Ishikawa (cell line): ENCODE measurements around the gene TNFRSF1B.

Experiments used
- CEBPB ChIP-seq: IDR thresholded peaks from 2 replicates; pipeline ENCODE4 v1.6.1; 2012
- CREB1 ChIP-seq: IDR thresholded peaks from 2 replicates; pipeline ENCODE4 v1.6.1; 2012; ENCODE audit warnings: low read depth
- EGR1 ChIP-seq: IDR thresholded peaks from 2 replicates; pipeline ENCODE4 v1.6.1; 2012
- EP300 ChIP-seq: IDR thresholded peaks from 2 replicates; pipeline ENCODE4 v1.6.1; 2012; ENCODE audit warnings: borderline replicate concordance
- FOXM1 ChIP-seq: IDR thresholded peaks from 2 replicates; pipeline ENCODE4 v1.6.1; 2012; ENCODE audit warnings: low read depth, borderline replicate concordance
- MAX ChIP-seq: IDR thresholded peaks from 2 replicates; pipeline ENCODE4 v1.6.1; 2012
- NFIC ChIP-seq: IDR thresholded peaks from 2 replicates; pipeline ENCODE4 v1.6.1; 2012
- RAD21 ChIP-seq: IDR thresholded peaks from 2 replicates; pipeline ENCODE4 v1.6.1; 2012; ENCODE audit warnings: low read depth
- REST ChIP-seq: IDR thresholded peaks from 2 replicates; pipeline ENCODE4 v1.6.1; 2012; ENCODE audit warnings: low read depth, mild to moderate bottlenecking
- TAF1 ChIP-seq: IDR thresholded peaks from 2 replicates; pipeline ENCODE4 v1.6.1; 2012; ENCODE audit warnings: low read depth, mild to moderate bottlenecking
- TCF12 ChIP-seq: IDR thresholded peaks from 2 replicates; pipeline ENCODE4 v1.6.1; 2012; ENCODE audit warnings: low read depth
- TEAD4 ChIP-seq: IDR thresholded peaks from 2 replicates; pipeline ENCODE4 v1.6.1; 2012
- USF1 ChIP-seq: IDR thresholded peaks from 2 replicates; pipeline ENCODE4 v1.6.1; 2012
- YY1 ChIP-seq: IDR thresholded peaks from 2 replicates; pipeline ENCODE4 v1.6.1; 2012; ENCODE audit warnings: low read depth
- ZBTB7A ChIP-seq: IDR thresholded peaks from 2 replicates; pipeline ENCODE4 v1.6.1; 2012; ENCODE audit warnings: low read depth

TNFRSF1B gene

GRCh38 chr1:12148958-12149790, 17.6 kb upstream of the TNFRSF1B start:
- TF ChIP-seq EGR1 (no peak), EP300 (no peak), RAD21 (no peak), YY1 (no peak), TAF1 (no peak), NFIC (no peak), REST (no peak), CREB1 (no peak)

GRCh38 chr1:12149791-12150175, 17.0 kb upstream of the TNFRSF1B start:
- TF ChIP-seq TAF1: no peak
- no peak for TF ChIP-seq USF1
- TF ChIP-seq RAD21: no peak
- TF ChIP-seq TEAD4: no peak
- no peak for TF ChIP-seq ZBTB7A
- TF ChIP-seq MAX: no peak
- TF ChIP-seq EGR1: no peak
- no peak for TF ChIP-seq CEBPB
- TF ChIP-seq FOXM1: no peak
- TF ChIP-seq NFIC: no peak
- TF ChIP-seq TCF12: no peak
- TF ChIP-seq YY1: no peak
- no peak for TF ChIP-seq REST
- TF ChIP-seq EP300: no peak
- no peak for TF ChIP-seq CREB1

GRCh38 chr1:12150456-12151200, 16.2 kb upstream of the TNFRSF1B start:
- TF ChIP-seq CEBPB (no peak), RAD21 (no peak), TEAD4 (no peak), FOXM1 (no peak), EP300 (no peak), MAX (no peak), NFIC (no peak), REST (no peak), YY1 (no peak), EGR1 (no peak), CREB1 (no peak), TCF12 (no peak), TAF1 (no peak)

- TF ChIP-seq FOXM1: no peak
- TF ChIP-seq CEBPB: no peak
- TF ChIP-seq TEAD4: no peak
- no peak for TF ChIP-seq EP300
- TF ChIP-seq REST: no peak
- TF ChIP-seq TCF12: no peak
- TF ChIP-seq ZBTB7A: no peak
- no peak for TF ChIP-seq CREB1
- no peak for TF ChIP-seq RAD21
- TF ChIP-seq TAF1: no peak
- TF ChIP-seq MAX: no peak
- TF ChIP-seq USF1: no peak
- no peak for TF ChIP-seq EGR1
- TF ChIP-seq YY1: no peak
- TF ChIP-seq NFIC: no peak
These were observed 15.3 kb upstream of the TNFRSF1B start for GRCh38 chr1:12151465-12151864.
